HG03139 (cell line): ENCODE results near the gene PALMD.
A peak's percentile ranks its signal among the peaks of the same experiment; 100 is the strongest.

ENCODE experiments used
- ATAC-seq: cut with Tn5 transposase; IDR thresholded peaks from one replicate; pipeline ENCODE4 v1.9.1; 2021; ENCODE audit not compliant: unreplicated experiment

PALMD gene

GRCh38 chr1:99682291-99682751, 36.4 kb downstream of the PALMD start:
- ATAC-seq = no peak

- ATAC-seq = peak; percentile 88
These were observed 39.7 kb downstream of the PALMD start for GRCh38 chr1:99685516-99686180.

DNA sequence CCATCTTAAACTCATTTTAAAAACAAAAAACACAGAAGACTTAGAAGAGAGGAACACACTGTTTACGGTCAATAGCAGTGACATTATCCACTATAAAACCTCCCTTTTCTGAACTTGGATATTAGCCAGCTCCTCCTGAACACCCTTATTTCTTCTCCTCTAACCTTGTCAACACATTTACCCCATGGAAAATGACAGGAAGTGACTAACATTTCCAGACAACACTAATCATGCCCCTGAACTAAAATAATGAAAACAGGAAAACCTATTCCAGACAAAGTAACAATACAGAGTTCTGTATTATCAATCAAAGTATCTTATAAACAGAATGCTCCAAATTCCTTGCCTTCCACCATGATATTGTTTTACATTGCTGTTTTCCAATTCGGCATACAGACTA, 45.3 kb downstream of the PALMD start:
- no peak for ATAC-seq

DNA sequence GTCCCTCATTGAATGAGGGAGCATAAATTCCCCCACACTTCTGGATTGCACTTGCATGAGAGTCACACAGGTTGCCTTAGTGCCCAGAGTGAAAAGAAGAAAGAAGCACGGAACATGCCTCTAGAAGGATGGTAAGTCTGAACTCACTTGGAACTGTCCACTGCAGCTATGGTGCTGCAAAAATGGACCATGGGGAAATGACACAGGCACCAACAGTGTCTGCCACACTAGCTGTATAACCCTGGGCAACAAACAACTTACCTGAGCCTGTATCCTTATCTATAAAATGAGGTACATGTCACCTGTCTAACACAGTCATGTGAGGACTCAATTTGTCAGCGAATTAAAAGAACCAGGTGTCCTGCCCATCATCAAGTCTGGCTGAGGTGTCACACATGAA, 50.7 kb downstream of the PALMD start:
- no peak for ATAC-seq

DNA sequence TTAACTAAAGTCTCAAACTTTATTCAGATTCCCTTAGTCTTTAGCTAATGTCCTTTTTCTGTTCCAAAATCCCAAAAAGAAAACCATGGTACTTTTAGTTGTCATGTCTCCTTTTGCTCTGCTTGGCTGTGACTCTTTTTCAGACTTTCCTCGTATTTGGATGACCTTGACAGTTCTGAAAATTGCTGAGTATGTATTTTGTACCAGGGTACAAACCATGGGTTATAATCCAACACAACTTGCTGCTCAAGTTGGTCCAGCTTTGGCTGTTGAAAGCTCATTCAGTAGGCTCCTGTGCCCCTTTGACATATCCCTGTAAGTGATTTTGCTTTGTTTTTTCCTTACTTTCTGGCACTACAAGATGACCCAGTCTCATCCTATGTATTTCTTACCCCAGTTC, 51.7 kb downstream of the PALMD start:
- ATAC-seq = no peak

DNA sequence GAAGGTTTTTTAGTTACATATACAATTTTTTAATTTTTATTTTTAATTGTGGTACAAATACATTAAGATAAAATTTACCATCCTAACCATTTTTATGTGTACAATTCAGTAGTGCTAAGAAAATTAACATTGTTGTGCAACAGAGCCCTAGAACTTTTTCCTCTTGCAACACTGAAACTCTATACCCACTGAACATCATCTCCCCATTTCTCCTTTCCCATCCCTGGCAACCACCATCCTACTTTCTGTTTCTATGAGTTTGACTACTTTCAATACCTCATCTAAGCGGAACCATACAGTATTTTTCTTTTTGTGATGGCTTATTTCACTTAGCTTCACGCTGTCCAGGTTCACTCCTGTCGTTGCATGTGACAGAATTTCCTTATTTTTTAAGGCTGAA, 54.1 kb downstream of the PALMD start:
- no peak for ATAC-seq

GRCh38 chr1:99702221-99702620, 56.3 kb downstream of the PALMD start:
- ATAC-seq = no peak

DNA sequence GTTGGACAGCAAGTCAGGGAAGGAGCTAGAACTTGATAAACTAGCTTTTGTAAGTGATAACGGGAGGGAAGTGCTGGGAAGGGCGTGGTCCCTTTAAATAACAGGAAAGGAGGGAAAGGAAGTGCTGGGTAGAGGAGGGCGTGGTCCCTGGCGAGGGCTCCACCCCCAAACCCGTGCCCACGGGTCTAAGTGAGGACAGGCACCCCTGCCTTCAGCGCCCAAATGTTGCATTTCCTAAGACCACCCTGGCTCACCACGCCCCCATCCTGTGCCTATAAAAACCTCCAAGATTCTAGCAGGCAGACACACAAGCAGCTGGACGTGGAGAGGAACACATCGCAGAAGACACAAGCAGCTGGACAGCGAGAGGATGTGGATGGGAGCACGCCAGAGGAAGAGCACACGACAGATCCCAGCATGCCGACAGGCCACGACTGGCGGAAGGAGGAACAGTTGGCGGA, 58.5 kb downstream of the PALMD start:
- no peak for ATAC-seq

- no peak for ATAC-seq
These were observed 59.5 kb downstream of the PALMD start for GRCh38 chr1:99705385-99705784.

GRCh38 chr1:99707535-99708142, 61.7 kb downstream of the PALMD start:
- peak; percentile 76 for ATAC-seq

- ATAC-seq = no peak
These were observed 65.1 kb downstream of the PALMD start for GRCh38 chr1:99710994-99711393.

GRCh38 chr1:99713006-99713405, 67.1 kb downstream of the PALMD start:
- ATAC-seq = no peak

- ATAC-seq = no peak
These were observed 71.1 kb downstream of the PALMD start for GRCh38 chr1:99717005-99717404.

- no peak for ATAC-seq
These were observed 77.3 kb downstream of the PALMD start for GRCh38 chr1:99723251-99723650.

- no peak for ATAC-seq
These were observed 80.1 kb downstream of the PALMD start for GRCh38 chr1:99725996-99726395.

DNA sequence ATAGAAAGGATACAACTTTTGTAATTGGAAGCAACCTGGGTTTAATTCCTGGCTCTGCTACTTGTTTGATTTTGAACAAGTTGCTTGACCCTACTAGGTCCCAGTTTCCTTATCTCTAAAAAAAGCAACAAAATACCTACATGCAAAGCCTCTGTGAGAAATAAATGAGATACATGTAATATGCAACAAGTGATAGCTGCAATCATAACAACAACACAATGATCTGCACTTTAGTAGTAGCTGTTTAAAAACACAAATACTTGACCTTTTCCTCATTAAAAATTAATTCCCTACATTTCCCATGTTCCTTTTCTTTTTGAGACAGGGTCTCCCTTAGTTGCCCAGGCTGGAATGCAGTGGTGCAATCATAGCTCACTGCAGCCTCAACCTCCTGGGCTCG, 80.5 kb downstream of the PALMD start:
- ATAC-seq = no peak

DNA sequence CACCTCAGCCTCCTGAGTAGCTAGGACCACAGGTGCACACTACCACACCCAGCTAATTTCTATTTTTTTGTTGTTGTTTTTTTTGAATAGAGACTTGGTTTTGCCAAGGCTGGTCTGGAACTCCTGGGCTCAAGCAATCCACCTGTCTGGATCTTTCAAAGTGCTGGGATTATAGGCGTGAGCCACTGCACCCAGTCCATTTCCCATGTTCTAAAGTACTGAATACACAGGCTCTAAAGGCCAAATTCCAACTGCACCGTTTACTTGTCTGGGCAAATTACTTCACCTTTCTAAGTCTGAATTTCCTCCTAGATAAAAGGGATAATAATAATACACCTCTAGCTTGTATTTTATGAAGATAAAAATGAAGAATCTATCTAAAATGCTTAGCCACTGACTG, 80.9 kb downstream of the PALMD start:
- ATAC-seq = no peak

DNA sequence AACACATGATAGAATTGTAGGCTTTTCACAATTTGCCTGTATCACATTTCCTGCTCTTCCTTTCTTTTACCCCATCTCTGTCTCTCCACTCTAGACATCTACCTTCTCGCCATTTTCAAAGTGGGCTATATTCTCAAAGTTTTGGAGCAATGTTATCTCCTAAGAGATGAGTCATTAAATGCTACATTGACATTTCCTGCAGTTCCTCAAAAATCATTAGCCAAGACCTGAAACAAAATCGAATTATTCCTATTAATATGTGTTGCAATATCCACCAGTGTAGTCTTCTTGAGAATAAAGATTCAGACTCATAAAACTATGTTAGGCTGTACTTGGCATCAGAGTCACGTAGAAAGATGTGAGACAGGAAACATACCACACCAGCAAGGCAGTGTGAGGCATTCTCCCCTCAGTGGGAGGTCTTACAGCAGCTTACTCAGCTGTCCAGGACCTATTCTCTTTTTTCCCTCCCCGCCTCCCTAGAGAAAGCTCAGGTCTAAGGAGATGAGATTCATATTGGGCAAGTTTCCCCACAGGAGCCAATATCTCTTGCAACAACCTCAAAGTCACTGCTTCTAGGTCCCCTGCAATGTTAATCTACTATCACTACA, 81.8 kb downstream of the PALMD start:
- no peak for ATAC-seq

GRCh38 chr1:99728494-99729235, 82.8 kb downstream of the PALMD start:
- peak; percentile 67 for ATAC-seq

GRCh38 chr1:99731384-99731783, 85.5 kb downstream of the PALMD start:
- ATAC-seq = no peak

GRCh38 chr1:99735852-99736251, 89.9 kb downstream of the PALMD start:
- no peak for ATAC-seq

GRCh38 chr1:99737016-99737415, 91.1 kb downstream of the PALMD start:
- no peak for ATAC-seq
